Osteocyte (in vitro differentiated cells): ENCODE measurements around the gene FAT2. TPM values are rescaled to one million over a fixed set of nuclear protein-coding genes. Genes with fewer than 3 reads are reported as not detected.
"Not testable (repeated sequence)": the region's sequence is repeated elsewhere in the genome, so short reads cannot be mapped to it uniquely, and the experiment has no call there.

Experiments
- DNase-seq: peaks from one replicate; pipeline ENCODE4 v3.0.0; 2021; ENCODE audit warnings: mixed read lengths; ENCODE audit not compliant: unreplicated experiment; ENCODE audit errors: extremely low spot score
- H3K27ac Mint-ChIP-seq: one replicate; pipeline ENCODE4 v1.8.0; 2021; ENCODE audit warnings: mild to moderate bottlenecking, mixed read lengths; ENCODE audit not compliant: unreplicated experiment
- H3K27me3 Mint-ChIP-seq: one replicate; pipeline ENCODE4 v1.8.0; 2021; ENCODE audit warnings: mixed read lengths; ENCODE audit not compliant: unreplicated experiment
- H3K36me3 Mint-ChIP-seq: one replicate; pipeline ENCODE4 v1.8.0; 2021; ENCODE audit warnings: mixed read lengths; ENCODE audit not compliant: unreplicated experiment
- H3K4me1 Mint-ChIP-seq: one replicate; pipeline ENCODE4 v1.8.0; 2021; ENCODE audit warnings: mixed read lengths; ENCODE audit not compliant: unreplicated experiment
- H3K4me3 Mint-ChIP-seq: one replicate; pipeline ENCODE4 v1.8.0; 2021; ENCODE audit warnings: mild to moderate bottlenecking, moderate library complexity, mixed read lengths; ENCODE audit not compliant: unreplicated experiment
- H3K9me3 Mint-ChIP-seq: one replicate; pipeline ENCODE4 v1.8.0; 2021; ENCODE audit warnings: mixed read lengths; ENCODE audit not compliant: unreplicated experiment
- total RNA-seq: library from RNA; stranded (reverse); gene quantifications from 2 replicates; pipeline ENCODE4 v1.2.1, GENCODE V29; 2021
- TF ChIP-seq, protein P1 (sequence below): fragments of 200-600 bp; sonication (generic); IDR thresholded peaks from 2 replicates; pipeline ENCODE4 v1.5.0; 2021; ENCODE audit warnings: antibody characterized with exemption, mild to moderate bottlenecking, moderate library complexity

The FAT2 gene
- total RNA-seq, 1 donor from 2014 or later = 30.1 TPM

DNA sequence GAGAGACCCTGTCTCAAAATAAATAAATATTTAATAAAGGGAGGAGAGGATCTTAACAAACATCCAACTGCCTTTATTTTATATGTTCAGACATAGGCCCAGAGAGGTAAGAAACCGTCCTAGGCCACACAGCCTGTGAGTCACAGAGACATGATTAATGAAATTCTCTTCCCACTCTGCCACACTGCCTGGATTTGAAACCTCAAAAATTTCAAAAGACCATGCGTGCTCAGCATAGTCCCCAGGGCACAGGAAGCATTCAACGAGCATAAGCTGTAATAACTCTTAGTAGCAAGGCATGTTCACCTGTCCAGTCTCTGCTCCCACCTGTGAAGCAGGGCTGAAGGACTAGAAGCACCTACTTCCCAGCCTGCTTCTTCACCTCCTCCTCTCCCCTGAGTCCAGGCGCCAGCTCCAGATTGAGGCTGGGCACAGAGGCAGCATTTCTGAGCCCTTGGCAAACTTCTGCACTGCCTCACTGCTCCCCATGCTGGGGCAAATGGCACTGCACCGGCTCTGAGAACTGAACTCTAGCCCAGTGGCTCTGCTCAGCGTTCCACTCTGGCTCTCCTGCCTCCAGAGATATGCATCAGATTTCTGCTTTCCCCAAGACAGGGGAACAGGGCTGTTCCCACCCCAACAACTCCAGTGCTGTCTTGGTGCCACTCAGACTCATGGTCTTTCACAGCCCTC is 1.1 kb downstream of the FAT2 start:
- Mint-ChIP-seq H3K9me3 (no peaks in the 10 kb centered on the region), H3K27ac (no peak overlapping the region), H3K36me3 (peaks cover 4% of the 10 kb centered on the region), H3K4me3 (peak overlapping the region; percentile 71), H3K4me1 (peaks cover 59% of the 10 kb centered on the region), H3K27me3 (peaks cover 3% of the 10 kb centered on the region)
- TF ChIP-seq, protein P1, sequence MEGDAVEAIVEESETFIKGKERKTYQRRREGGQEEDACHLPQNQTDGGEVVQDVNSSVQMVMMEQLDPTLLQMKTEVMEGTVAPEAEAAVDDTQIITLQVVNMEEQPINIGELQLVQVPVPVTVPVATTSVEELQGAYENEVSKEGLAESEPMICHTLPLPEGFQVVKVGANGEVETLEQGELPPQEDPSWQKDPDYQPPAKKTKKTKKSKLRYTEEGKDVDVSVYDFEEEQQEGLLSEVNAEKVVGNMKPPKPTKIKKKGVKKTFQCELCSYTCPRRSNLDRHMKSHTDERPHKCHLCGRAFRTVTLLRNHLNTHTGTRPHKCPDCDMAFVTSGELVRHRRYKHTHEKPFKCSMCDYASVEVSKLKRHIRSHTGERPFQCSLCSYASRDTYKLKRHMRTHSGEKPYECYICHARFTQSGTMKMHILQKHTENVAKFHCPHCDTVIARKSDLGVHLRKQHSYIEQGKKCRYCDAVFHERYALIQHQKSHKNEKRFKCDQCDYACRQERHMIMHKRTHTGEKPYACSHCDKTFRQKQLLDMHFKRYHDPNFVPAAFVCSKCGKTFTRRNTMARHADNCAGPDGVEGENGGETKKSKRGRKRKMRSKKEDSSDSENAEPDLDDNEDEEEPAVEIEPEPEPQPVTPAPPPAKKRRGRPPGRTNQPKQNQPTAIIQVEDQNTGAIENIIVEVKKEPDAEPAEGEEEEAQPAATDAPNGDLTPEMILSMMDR = no peak
- DNase-seq = no peak

DNA sequence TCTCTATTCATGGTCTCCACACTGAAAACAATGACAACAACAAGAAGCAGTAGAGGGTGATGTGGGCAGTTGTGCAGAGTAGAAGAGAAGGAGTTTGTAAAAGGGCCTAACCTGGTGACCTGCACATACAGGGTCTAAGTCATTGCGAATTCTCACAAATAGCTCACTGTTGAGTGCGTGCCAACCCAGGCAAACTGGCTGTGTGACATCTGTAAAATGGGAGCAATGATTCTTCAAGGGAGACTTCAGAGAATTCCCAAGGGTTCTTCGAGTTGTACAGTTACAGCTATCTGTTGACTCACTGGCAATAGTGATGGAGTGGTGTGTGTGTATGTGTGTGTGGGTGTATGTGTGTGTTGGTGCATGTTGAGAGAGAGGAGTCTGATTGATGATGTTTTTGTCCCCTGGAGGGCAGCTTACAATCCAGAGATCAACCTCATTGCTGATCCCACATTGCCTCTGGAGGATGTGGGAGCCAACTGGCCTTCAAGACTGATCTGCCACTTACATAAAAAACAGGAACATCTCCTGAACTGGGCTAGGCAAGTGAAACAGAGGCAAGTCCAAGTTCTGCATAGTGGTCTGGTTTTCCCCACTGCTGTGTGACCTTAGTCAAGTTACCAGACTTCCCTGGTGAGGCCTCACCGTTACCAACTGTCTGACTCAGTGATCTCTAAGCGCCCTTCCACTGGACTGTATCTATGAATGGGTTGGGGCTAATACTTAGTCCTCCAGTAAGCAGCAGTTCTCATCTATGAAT is 3.2 kb downstream of the FAT2 start:
- Mint-ChIP-seq H3K27ac (no peak overlapping the region), H3K4me3 (no peak overlapping the region), H3K27me3 (peaks cover 3% of the 10 kb centered on the region), H3K36me3 (peaks cover 4% of the 10 kb centered on the region), H3K9me3 (no peaks in the 10 kb centered on the region), H3K4me1 (peaks cover 45% of the 10 kb centered on the region)
- TF ChIP-seq, protein P1 = no peak
- DNase-seq = no peak

DNA sequence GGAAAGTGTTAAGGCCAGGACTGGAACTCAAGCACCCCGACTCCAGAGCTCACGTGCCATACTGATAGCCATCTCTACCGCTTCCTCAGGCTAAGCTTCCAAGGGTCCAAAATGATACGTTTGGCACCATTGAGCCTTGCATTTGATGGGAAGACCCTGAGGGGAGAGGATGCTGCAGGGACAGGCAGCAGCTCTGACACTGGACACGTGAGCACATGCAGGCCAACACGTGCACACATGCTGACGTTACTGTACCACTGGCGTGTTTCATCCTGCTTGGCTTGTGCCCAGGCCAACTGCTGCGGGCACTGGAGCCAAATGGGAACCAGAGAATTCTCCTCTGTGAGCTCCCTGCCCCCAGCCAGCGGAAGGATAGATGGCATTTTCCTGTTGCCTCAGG is 5.2 kb downstream of the FAT2 start:
- Mint-ChIP-seq H3K36me3 (peaks cover 4% of the 10 kb centered on the region), H3K4me3 (no peak overlapping the region), H3K27ac (no peak overlapping the region), H3K9me3 (no peaks in the 10 kb centered on the region), H3K27me3 (peaks cover 3% of the 10 kb centered on the region), H3K4me1 (peaks cover 38% of the 10 kb centered on the region)
- TF ChIP-seq, protein P1 = no peak
- no peak for DNase-seq

DNA sequence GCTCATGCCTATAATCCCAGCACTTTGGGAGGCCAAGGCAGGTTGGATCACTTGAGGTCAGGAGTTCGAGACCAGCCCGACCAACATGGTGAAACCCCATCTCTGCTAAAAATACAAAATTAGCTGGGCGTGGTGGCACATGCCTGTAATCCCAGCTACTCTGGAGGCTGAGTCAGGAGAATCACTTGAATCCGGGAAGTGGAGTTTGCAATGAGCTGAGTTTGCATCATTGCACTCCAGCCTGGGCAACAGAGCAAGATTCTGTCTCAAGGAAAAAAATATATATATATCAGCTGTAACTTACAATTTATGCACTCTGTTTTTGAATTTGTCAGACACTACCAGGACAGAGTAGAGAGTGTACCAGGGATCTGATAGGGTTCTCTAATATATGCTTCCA is 5.8 kb downstream of the FAT2 start:
- H3K27ac Mint-ChIP-seq, H3K4me3 Mint-ChIP-seq, H3K9me3 Mint-ChIP-seq, H3K36me3 Mint-ChIP-seq, DNase-seq, H3K27me3 Mint-ChIP-seq: not testable (repeated sequence)
- peaks cover 36% of the 10 kb centered on the region for H3K4me1 Mint-ChIP-seq

DNA sequence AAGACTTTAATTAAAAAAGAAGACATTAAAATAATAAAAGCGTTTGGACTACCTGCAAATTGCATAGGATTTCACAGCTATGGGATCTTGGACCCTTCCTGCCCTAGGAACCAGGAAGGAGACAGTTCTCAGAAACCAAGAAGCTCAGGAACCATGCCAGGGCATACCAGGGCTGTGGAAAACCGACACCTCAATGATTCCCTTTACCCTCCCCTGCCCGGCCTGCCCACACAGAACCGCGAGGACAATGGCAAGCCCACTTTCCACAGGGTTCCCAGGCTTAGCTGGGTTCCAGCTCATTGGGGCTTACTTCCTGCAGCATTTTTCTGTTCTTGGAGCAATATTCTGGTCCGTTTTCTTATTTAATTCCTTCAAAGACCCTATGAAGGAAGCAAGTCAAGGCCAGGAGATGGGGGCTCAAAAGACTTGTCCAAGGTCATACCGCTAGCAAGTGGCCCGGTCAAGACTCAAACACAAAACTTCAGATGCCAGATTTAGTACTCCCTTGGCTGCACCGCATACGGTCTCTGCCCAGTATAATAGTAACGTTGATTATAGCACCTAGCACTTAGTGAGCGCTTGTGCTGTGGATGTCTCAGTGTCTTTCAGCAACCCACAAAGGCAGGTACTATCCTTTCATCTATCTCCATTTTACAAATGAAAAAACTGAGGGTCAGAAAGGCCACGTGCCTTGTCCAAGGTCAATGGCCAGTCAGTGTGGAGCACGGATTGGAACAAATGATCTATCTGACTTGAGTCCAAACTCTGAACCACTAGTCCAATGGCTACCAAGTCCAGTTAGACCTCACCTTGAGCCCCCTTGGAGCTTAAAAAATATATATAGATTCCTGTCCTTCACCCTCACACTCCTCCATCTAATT is 6.8 kb downstream of the FAT2 start:
- Mint-ChIP-seq H3K36me3 (peaks cover 4% of the 10 kb centered on the region), H3K27me3 (no peaks in the 10 kb centered on the region), H3K27ac (no peak overlapping the region), H3K9me3 (no peaks in the 10 kb centered on the region), H3K4me3 (no peak overlapping the region), H3K4me1 (peaks cover 31% of the 10 kb centered on the region)
- no peak for DNase-seq
- TF ChIP-seq, protein P1 = no peak
